ENCODE data around the gene RAPSN.

RAPSN gene

GRCh38 chr11:47466701-47467250 is 17.8 kb upstream of the RAPSN start:
- Histone ChIP-seq H3K27me3 (ENCODE audit: insufficient read depth, low read length) (no peaks in the 10 kb centered on the region), H3K9ac (ENCODE audit: low read length) (no peak overlapping the region), H3F3A (ENCODE audit: insufficient read depth, low read length) (no peaks in the 10 kb centered on the region), H3K79me2 (ENCODE audit: insufficient read depth, low read length) (no peaks in the 10 kb centered on the region), H4K20me1 (ENCODE audit: insufficient read depth, low read length) (no peaks in the 10 kb centered on the region), H3K36me3 (ENCODE audit: insufficient read depth, low read length) (peaks cover 68% of the 10 kb centered on the region), H2AFZ (ENCODE audit: low read length) (no peak overlapping the region), H3K4me3 (ENCODE audit: low read depth, low read length, poor library complexity, severe bottlenecking) (no peak overlapping the region), H3K4me2 (ENCODE audit: low read length) (no peak overlapping the region), H3K9me3 (ENCODE audit: low read length) (no peaks in the 10 kb centered on the region), H3K9me2 (ENCODE audit: low read depth, low read length) (no peaks in the 10 kb centered on the region), H3K27ac (ENCODE audit: low read depth, low read length, poor library complexity, severe bottlenecking) (no peak overlapping the region), H3K4me1 (ENCODE audit: insufficient read depth, low read length, severe bottlenecking) (no peaks in the 10 kb centered on the region)
- TF ChIP-seq CTCF (IDR thresholded peaks at IDR 0.05; ENCODE audit: low read length) (no peak), EZH2 (IDR thresholded peaks at IDR 0.05; ENCODE audit: borderline replicate concordance, low read length) (no peak)

- Histone ChIP-seq H4K20me1 (ENCODE audit: insufficient read depth, low read length) (no peaks in the 10 kb centered on the region), H3K4me1 (ENCODE audit: insufficient read depth, low read length, severe bottlenecking) (no peaks in the 10 kb centered on the region), H3K9me2 (ENCODE audit: low read depth, low read length) (no peaks in the 10 kb centered on the region), H3K9ac (ENCODE audit: low read length) (no peak overlapping the region), H3K27ac (ENCODE audit: low read depth, low read length, poor library complexity, severe bottlenecking) (no peak overlapping the region), H3K4me2 (ENCODE audit: low read length) (no peak overlapping the region), H3K79me2 (ENCODE audit: insufficient read depth, low read length) (no peaks in the 10 kb centered on the region), H2AFZ (ENCODE audit: low read length) (no peak overlapping the region), H3F3A (ENCODE audit: insufficient read depth, low read length) (no peaks in the 10 kb centered on the region), H3K27me3 (ENCODE audit: insufficient read depth, low read length) (no peaks in the 10 kb centered on the region), H3K9me3 (ENCODE audit: low read length) (no peaks in the 10 kb centered on the region), H3K36me3 (ENCODE audit: insufficient read depth, low read length) (peaks cover 63% of the 10 kb centered on the region), H3K4me3 (ENCODE audit: low read depth, low read length, poor library complexity, severe bottlenecking) (no peak overlapping the region)
- TF ChIP-seq CTCF (IDR thresholded peaks at IDR 0.05; ENCODE audit: low read length) = no peak
- no peak for TF ChIP-seq EZH2 (IDR thresholded peaks at IDR 0.05; ENCODE audit: borderline replicate concordance, low read length)
These were observed 17.3 kb upstream of the RAPSN start for GRCh38 chr11:47466201-47466600.

GRCh38 chr11:47464483-47464882 is 15.5 kb upstream of the RAPSN start:
- H3K9me3 ChIP-seq (ENCODE audit: low read length) = no peaks in the 10 kb centered on the region
- H3K4me3 ChIP-seq (ENCODE audit: low read depth, low read length, poor library complexity, severe bottlenecking) = no peak overlapping the region
- H4K20me1 ChIP-seq (ENCODE audit: insufficient read depth, low read length) = no peaks in the 10 kb centered on the region
- H2AFZ ChIP-seq (ENCODE audit: low read length) = no peak overlapping the region
- H3K27me3 ChIP-seq (ENCODE audit: insufficient read depth, low read length) = no peaks in the 10 kb centered on the region
- no peaks in the 10 kb centered on the region for H3K9me2 ChIP-seq (ENCODE audit: low read depth, low read length)
- H3F3A ChIP-seq (ENCODE audit: insufficient read depth, low read length) = no peaks in the 10 kb centered on the region
- no peak overlapping the region for H3K9ac ChIP-seq (ENCODE audit: low read length)
- TF ChIP-seq EZH2 (IDR thresholded peaks at IDR 0.05; ENCODE audit: borderline replicate concordance, low read length) = no peak
- no peak for TF ChIP-seq CTCF (IDR thresholded peaks at IDR 0.05; ENCODE audit: low read length)
- H3K79me2 ChIP-seq (ENCODE audit: insufficient read depth, low read length) = no peaks in the 10 kb centered on the region
- no peak overlapping the region for H3K4me2 ChIP-seq (ENCODE audit: low read length)
- H3K4me1 ChIP-seq (ENCODE audit: insufficient read depth, low read length, severe bottlenecking) = no peaks in the 10 kb centered on the region
- no peak overlapping the region for H3K27ac ChIP-seq (ENCODE audit: low read depth, low read length, poor library complexity, severe bottlenecking)
- peaks cover 47% of the 10 kb centered on the region for H3K36me3 ChIP-seq (ENCODE audit: insufficient read depth, low read length)

Data from OCI-LY1 (cell line).